ENCODE data around the gene HOXA3.

Gene HOXA3

DNA sequence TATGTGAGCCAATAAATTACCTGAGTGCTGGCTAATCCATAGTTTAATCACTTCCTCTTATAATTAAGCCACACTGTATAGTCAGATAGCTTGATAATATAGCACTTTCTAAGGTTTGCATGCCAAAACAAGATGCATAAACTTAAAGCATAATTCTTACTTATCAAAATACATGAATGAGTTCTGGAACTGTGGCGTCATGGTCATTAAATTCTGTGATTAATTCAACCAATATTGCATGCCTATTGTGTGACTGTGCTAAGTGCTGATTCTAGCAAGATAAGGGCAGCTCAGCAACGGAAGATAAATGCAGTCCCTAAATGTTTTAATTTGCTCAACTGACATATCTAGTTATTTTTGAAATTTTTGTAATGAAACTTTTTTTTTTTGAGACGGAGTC is 86.2 kb downstream of the HOXA3 start:
- Mint-ChIP-seq H3K27me3 (peaks cover 5% of the 10 kb centered on the region), H3K36me3 (ENCODE audit: low read depth) (no peaks in the 10 kb centered on the region), H3K9me3 (no peaks in the 10 kb centered on the region), H3K27ac (no peak overlapping the region), H3K4me3 (no peak overlapping the region), H3K4me1 (ENCODE audit: low read depth) (no peaks in the 10 kb centered on the region)
- no peak for DNase-seq

GRCh38 chr7:27065709-27066108 is 86.7 kb downstream of the HOXA3 start:
- DNase-seq, result no peak
- Mint-ChIP-seq H3K27me3 (peaks cover 5% of the 10 kb centered on the region), H3K4me1 (ENCODE audit: low read depth) (no peaks in the 10 kb centered on the region), H3K4me3 (no peak overlapping the region), H3K27ac (no peak overlapping the region), H3K36me3 (ENCODE audit: low read depth) (no peaks in the 10 kb centered on the region), H3K9me3 (no peaks in the 10 kb centered on the region)

- Mint-ChIP-seq H3K36me3 (ENCODE audit: low read depth) (no peaks in the 10 kb centered on the region), H3K4me1 (ENCODE audit: low read depth) (no peaks in the 10 kb centered on the region), H3K27ac (no peak overlapping the region), H3K4me3 (no peak overlapping the region), H3K9me3 (no peaks in the 10 kb centered on the region), H3K27me3 (peaks cover 5% of the 10 kb centered on the region)
- DNase-seq, result no peak
Measured at GRCh38 chr7:27064661-27065060, 87.7 kb downstream of the HOXA3 start.

GRCh38 chr7:27064159-27064558 is 88.2 kb downstream of the HOXA3 start:
- H3K9me3 Mint-ChIP-seq, result no peaks in the 10 kb centered on the region
- peaks cover 9% of the 10 kb centered on the region for H3K27me3 Mint-ChIP-seq
- H3K27ac Mint-ChIP-seq, result no peak overlapping the region
- H3K4me3 Mint-ChIP-seq, result no peak overlapping the region
- DNase-seq, result no peak
- H3K36me3 Mint-ChIP-seq (ENCODE audit: low read depth), result no peaks in the 10 kb centered on the region
- H3K4me1 Mint-ChIP-seq (ENCODE audit: low read depth), result no peaks in the 10 kb centered on the region

DNA sequence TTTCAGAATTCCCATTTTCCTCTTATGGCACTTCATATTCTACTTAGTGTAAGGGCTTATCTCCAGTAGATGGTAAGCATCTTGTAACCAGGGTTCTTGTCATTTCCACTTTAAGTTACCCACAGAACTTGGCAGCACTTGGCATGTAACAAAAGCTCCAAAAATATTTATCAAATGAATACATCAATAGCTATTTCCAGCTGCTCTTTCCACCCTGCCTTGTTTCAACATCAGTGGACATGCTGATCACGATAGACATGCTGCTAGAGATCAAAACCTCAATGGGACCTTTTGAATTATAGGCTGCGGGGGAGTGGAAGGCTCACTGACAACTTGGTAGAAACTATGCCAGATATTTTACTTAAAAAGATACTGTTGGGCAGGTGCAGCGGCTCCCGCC is 89.4 kb downstream of the HOXA3 start:
- H3K27ac Mint-ChIP-seq, result no peak overlapping the region
- peaks cover 10% of the 10 kb centered on the region for H3K27me3 Mint-ChIP-seq
- H3K36me3 Mint-ChIP-seq (ENCODE audit: low read depth), result no peaks in the 10 kb centered on the region
- DNase-seq, result no peak
- no peaks in the 10 kb centered on the region for H3K4me1 Mint-ChIP-seq (ENCODE audit: low read depth)
- H3K4me3 Mint-ChIP-seq, result no peak overlapping the region
- no peaks in the 10 kb centered on the region for H3K9me3 Mint-ChIP-seq
